Superior temporal gyrus (tissue), 1 donor: ENCODE results near the gene CCDC14.
"Not testable (repeated sequence)": the region's sequence is repeated elsewhere in the genome, so short reads cannot be mapped to it uniquely, and the experiment has no call there.

Experiments used
- DNase-seq: peaks from one replicate; pipeline ENCODE4 v3.0.0-alpha.2; 2016; ENCODE audit errors: extremely low spot score

CCDC14 gene, protein sequence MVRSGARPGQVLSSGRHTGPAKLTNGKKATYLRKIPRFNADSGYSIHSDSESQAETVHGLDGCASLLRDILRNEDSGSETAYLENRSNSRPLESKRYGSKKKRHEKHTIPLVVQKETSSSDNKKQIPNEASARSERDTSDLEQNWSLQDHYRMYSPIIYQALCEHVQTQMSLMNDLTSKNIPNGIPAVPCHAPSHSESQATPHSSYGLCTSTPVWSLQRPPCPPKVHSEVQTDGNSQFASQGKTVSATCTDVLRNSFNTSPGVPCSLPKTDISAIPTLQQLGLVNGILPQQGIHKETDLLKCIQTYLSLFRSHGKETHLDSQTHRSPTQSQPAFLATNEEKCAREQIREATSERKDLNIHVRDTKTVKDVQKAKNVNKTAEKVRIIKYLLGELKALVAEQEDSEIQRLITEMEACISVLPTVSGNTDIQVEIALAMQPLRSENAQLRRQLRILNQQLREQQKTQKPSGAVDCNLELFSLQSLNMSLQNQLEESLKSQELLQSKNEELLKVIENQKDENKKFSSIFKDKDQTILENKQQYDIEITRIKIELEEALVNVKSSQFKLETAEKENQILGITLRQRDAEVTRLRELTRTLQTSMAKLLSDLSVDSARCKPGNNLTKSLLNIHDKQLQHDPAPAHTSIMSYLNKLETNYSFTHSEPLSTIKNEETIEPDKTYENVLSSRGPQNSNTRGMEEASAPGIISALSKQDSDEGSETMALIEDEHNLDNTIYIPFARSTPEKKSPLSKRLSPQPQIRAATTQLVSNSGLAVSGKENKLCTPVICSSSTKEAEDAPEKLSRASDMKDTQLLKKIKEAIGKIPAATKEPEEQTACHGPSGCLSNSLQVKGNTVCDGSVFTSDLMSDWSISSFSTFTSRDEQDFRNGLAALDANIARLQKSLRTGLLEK

DNA sequence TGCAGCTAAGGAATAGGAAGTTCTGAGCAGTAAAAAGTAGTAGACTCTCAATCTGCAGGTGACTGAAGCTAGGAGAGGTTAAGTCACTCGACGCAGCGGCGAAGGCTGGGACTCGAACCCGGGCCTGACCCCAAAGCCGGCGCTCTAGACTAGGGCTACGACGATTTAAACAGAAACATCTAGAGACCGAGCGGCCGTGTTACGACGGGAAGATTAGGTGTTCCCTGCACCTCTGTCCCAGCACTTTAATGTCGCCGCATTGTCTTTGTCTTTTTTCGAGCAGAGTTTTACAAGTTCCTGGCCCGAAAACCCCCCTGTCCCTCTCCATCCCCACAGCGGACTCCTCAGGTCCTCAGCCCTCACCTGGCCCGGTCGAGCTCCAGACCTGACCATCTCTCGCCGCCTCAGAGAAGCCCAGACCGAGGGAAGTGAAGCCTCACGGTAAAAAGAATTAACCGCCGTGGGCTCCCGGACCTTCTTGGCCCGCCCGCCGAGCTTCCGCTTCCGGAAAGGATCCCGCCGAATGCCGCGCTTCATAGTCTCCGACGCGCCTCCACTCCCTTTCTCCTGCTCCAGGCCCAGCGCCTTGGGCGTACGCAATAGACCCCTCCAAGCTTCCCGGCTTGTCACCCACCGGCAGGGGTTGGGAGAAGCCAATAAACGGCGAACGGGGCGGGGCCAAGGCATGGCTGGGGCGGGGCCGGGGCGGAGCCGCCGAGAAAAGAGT lies at the start of gene CCDC14:
Gene CCDC14 (minus strand): TSS at position 449 of the 727 bp plus-strand sequence. CDS start 56 bp downstream, at position 393.
- peak; percentile 79 for DNase-seq

DNA sequence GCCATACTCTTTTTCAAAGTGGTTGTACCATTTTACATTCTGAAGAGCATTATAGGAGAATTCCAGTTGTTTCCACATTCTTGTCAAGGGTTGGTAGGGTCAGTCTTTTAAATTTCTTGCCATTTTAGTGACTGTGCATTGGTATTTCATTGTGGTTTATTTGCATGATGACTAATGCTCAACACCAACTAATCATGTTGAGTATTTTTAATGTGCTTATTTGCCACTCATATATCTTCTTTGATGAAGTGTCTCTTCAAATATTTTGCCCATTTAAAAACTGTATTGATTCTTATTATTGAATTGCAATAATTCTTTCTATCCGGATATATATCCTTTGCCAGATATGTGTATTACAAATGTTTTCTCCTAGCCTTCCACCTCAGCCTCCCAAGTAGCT lies 47.3 kb upstream of the CCDC14 start:
- not testable (repeated sequence) for DNase-seq

DNA sequence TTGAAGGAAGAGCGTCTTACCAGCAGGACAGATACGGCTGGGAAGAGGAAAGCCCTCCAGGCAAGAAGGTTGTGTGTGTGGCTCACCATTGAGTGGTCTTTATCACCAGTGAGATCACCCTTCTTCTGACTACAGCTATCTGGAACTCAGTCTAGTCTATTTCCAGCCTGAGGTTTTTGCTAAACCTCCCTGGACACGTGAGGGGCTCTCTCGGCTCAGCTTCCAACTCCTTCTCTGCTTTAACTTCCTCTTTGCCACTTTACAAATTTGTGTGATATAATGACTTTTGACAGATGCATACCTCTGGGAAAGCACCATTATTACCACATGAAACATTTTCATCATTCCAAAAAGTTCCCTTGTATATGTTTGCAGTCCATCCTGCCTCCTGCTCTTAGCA lies 46.2 kb upstream of the CCDC14 start:
- DNase-seq, result no peak

DNA sequence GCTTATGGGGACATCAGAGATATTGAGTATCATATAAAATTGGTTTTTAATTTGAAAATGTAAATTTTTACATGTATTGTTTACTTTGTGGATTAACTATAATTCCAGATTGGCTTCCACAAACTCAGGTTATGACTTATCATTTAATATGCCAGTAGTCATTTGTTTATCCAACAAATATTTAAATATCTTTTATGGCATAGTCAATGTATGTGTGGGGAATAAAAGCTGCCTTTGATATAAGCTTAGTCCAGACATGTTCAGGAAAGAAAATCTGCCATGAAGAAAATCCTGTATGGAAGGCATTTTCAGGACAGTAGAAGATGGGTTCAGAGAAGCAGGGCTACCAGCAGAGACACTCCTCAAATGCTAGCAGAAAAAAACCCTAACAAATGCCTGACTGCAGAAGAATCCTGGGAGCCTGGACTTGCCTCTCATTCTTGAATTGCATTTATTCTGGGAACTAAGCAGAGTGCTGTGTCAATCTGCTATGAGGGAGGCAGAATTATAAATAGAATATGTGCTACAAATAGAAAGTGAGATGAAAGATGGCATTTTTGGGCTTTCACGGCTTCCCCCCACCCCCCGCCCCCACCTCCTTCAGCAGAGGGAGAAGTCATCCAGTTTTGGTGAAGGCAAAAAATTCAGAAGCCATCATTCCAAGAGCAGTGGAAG lies 41.5 kb upstream of the CCDC14 start:
- not testable (repeated sequence) for DNase-seq

DNA sequence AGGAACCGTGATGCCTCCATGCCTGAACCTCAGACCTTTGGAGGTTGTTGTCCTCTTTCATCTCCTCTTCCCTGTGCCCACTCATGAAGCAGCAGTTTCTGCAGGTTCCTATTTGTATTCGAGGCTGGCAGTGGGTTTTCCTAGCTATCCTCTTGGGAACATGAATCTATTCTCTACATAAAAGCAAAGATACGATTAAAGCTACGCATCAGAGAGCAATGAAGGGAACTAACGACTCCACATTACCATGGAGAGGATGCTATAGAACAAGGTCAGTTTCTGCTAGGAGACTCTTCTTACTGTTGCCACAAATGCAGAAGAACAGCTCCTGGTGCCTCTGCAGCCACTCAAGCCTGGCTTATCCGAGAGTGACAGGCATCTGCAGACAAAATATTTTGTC lies 40.3 kb upstream of the CCDC14 start:
- DNase-seq, result not testable (repeated sequence)

GRCh38 chr3:123997543-123997942 lies 36.5 kb upstream of the CCDC14 start:
- no peak for DNase-seq

DNA sequence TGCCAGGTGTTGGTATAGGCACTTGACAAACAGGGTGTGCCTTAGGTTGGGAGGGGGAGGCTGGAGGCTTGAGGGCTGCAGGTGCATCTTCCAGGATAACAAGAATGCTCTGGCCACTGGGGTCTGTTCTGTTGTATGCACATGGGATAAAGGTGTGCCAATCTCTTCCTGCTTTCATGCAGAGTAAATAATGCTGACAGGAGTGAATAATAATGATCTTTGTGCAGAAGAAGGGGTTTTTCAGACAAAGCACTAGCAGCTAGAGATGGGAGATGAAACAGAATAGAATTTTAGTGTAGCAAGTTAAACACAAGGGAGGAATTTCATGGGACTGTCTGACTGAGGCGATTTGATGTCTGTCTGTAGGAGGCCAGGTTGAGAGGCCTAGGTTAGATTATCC lies 32.8 kb upstream of the CCDC14 start:
- DNase-seq, result no peak

DNA sequence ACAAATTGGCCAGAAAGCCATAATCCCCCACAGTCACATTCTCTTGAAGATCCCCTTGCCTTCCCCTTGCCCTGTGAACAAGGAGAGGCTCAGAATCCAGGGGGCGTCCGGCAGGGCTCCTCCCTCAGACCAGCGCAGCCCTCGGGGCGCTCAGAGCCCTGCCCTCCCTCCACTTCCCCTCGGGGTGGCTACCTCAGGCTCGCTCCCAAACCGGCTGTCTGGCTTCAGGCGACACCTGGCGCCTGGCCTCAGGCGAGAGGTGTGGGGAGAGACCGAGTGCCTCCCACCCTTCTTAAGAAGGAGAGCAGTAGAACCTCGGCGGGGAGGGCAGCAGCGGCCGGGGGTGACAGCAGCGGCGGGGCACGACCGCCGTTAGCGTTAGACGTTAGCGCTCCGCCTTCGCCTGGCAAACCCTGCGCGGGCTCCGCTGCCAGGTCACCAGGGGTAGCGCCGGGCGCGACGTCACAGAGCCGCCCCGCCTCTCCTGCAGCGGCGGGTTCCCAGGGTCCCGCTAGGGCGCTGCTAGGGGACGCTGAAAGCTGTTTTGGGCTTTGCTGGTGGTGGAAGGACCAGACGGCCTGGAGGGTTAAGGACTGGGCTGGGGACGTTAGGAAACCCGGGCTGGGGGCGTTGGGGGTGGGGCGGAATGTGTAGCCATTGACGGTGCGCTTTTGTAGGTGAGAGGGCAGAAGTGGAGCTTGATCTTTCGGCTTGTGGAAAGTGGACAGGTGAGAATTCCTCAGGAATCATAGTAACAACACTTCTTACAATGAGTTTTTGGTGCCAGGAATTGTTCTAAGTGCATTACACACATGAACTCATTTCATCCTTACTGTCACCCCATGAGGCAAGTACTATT lies 30.9 kb upstream of the CCDC14 start, which contains the start of gene ROPN1:
Gene ROPN1 (minus strand): TSS at position 395 of the 859 bp plus-strand sequence. CDS start 11,643 bp downstream, outside the sequence.
- not testable (repeated sequence) for DNase-seq

DNA sequence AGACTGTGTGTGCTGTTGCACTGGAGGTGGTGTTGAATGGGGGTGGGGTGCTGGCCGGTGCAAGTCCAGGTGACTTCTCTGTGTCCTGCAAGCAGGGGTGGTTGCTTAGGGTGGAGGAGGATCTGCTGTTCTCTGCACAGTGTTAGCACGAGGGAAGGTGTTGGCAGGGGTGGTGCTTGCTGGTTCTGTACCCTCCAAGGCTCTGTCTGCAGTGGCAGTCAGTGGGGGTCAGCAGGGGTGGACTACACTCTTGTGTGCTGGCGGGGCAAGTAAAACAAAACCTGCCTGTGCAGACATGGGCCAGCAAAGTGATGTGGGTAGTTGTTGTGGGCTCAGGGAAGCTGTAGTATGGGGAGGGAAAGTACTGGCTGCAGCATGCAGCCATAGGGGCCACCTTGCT lies 25.4 kb upstream of the CCDC14 start:
- no peak for DNase-seq

GRCh38 chr3:123984957-123985356 lies 23.9 kb upstream of the CCDC14 start:
- no peak for DNase-seq

- no peak for DNase-seq
These were observed 23.3 kb upstream of the CCDC14 start for GRCh38 chr3:123984350-123984749.

DNA sequence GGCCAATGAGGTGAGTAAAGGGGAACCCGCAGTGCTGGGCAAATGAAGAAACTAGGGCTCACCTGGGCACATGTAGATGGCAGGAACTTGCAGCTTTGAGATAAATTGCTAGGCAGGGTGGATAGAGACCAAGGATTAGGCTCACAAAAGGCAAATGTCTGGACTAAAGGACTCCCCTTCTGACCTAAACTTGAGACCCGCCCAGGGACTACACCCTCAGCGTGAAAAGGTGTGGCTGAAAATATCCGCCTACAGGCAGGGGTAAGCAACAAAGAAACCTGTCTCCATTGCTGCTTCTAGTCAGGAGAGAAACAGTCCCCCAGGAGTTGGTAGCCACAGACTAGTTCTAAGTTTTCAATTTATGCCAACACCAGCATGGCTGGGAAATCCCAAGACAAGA lies 20.3 kb upstream of the CCDC14 start:
- not testable (repeated sequence) for DNase-seq

DNA sequence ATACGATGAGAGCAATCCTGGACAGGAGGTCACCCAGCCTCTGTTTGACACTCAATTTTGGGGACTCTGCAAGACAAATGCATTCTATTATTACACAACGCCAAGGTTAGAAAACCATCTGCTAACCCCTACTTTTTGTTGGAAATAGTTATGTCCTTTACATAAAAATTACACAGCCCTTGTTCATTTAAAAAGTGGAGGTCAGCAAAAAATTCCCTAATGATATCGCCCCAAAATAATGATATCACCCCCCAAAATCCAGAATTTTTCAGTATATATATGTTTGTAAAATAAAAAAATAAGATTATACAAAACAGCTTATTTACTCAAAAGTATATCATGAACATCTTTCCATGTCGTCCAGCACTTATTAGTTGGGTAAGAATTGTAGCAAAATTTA lies 19.5 kb upstream of the CCDC14 start:
- DNase-seq, result no peak

GRCh38 chr3:123979525-123980501 lies 18.8 kb upstream of the CCDC14 start:
- DNase-seq, result peak; percentile 69

- not testable (repeated sequence) for DNase-seq
These were observed 15.9 kb upstream of the CCDC14 start for GRCh38 chr3:123976904-123977303.

- DNase-seq, result not testable (repeated sequence)
These were observed 15.3 kb upstream of the CCDC14 start for GRCh38 chr3:123976181-123976898.

GRCh38 chr3:123975030-123975429 lies 14.0 kb upstream of the CCDC14 start:
- not testable (repeated sequence) for DNase-seq

DNA sequence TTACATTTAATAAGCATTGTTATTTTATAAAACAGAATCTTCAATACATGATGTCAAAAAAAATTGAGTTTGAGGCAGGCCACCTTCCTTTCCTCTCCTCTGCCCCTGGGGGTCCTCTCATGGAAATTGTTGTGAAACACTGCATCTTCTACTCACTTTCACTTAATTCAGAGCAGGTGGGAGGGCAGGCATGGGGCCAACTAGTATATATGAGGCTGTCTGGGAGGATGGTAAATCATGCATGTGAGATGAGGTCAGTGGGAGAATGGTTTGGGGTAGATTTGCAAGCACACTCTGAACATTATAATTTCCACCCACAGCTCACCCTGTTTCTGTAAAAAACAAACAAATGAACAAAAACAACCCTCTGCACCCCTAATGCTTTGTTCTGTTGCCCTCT lies 10.4 kb upstream of the CCDC14 start:
- DNase-seq, result no peak
